Cerebellar nuclear complex (tissue), 1 donor: ENCODE data around the gene RNMT.

ENCODE experiments used
- DNase-seq, 2 experiments: peaks; one replicate each; lab custom pipeline; 2025; lab: John Stamatoyannopoulos, UW

Gene RNMT

GRCh38 chr18:13811993-13812392, 85.5 kb downstream of the RNMT start:
- no peak for DNase-seq

- DNase-seq = peak in 1 of 2 experiments; percentile 23
Measured at GRCh38 chr18:13813271-13813849, 86.9 kb downstream of the RNMT start.
